ENCODE measurements around the gene PACS2. TPM values are rescaled to one million over a fixed set of nuclear protein-coding genes. Genes with fewer than 3 reads are reported as not detected.

PACS2 gene
- total RNA-seq, 1 experiment from 2014 or later = 100 TPM

GRCh38 chr14:105374389-105374788, 59.8 kb downstream of the PACS2 start:
- H3K4me3 Mint-ChIP-seq = no peak overlapping the region
- POLR2A ChIA-PET = no interaction called here
- TF ChIP-seq SP1 (CRISPR knock-in tag; conservative IDR thresholded peaks at IDR 0.05) (no peak), NR1H2 (CRISPR knock-in tag; IDR thresholded peaks at IDR 0.05) (no peak)
- no peak for ATAC-seq
- no peak overlapping the region for H3K27ac Mint-ChIP-seq
- peaks cover 30% of the 10 kb centered on the region for H3K36me3 Mint-ChIP-seq
- peaks cover 11% of the 10 kb centered on the region for H3K4me1 Mint-ChIP-seq
- DNase-seq (ENCODE audit: low spot score) = no peak
- peaks cover 11% of the 10 kb centered on the region for H3K9me3 Mint-ChIP-seq
- peaks cover 15% of the 10 kb centered on the region for H3K27me3 Mint-ChIP-seq (ENCODE audit: low read depth)
- CTCF ChIA-PET = interaction anchor here (0.5 to 1.3 kb wide), 3 partner anchors 106 to 289 kb away, joined by 3 to 5 read pairs (median 3); no protein-coding TSS in a partner anchor

- Mint-ChIP-seq H3K27me3 (ENCODE audit: low read depth) (peaks cover 15% of the 10 kb centered on the region), H3K4me1 (peaks cover 11% of the 10 kb centered on the region), H3K27ac (no peak overlapping the region), H3K9me3 (peaks cover 11% of the 10 kb centered on the region), H3K36me3 (peaks cover 28% of the 10 kb centered on the region), H3K4me3 (no peak overlapping the region)
- POLR2A ChIA-PET = no interaction called here
- TF ChIP-seq MYBL2 (CRISPR knock-in tag; IDR thresholded peaks at IDR 0.05) (no peak), NR2C2 (CRISPR knock-in tag; IDR thresholded peaks at IDR 0.05) (no peak), PRDM15 (CRISPR knock-in tag; IDR thresholded peaks at IDR 0.05) (no peak), TEAD4 (CRISPR knock-in tag; IDR thresholded peaks at IDR 0.05) (no peak), SMAD3 (CRISPR knock-in tag; IDR thresholded peaks at IDR 0.05; ENCODE audit: borderline replicate concordance) (no peak), NFYB (CRISPR knock-in tag; conservative IDR thresholded peaks at IDR 0.05; ENCODE audit: low read depth) (no peak), ZNF416 (CRISPR knock-in tag; IDR thresholded peaks at IDR 0.05) (no peak), KAT7 (CRISPR knock-in tag; IDR thresholded peaks at IDR 0.05; ENCODE audit: borderline replicate concordance) (no peak), IRF1 (CRISPR knock-in tag; IDR thresholded peaks at IDR 0.05) (no peak), ZNF512 (CRISPR knock-in tag; IDR thresholded peaks at IDR 0.05; ENCODE audit: borderline replicate concordance) (no peak), E2F4 (CRISPR knock-in tag; IDR thresholded peaks at IDR 0.05; ENCODE audit: borderline replicate concordance, low read depth) (no peak)
- TF ChIP-seq, protein P1, sequence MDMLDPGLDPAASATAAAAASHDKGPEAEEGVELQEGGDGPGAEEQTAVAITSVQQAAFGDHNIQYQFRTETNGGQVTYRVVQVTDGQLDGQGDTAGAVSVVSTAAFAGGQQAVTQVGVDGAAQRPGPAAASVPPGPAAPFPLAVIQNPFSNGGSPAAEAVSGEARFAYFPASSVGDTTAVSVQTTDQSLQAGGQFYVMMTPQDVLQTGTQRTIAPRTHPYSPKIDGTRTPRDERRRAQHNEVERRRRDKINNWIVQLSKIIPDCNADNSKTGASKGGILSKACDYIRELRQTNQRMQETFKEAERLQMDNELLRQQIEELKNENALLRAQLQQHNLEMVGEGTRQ (CRISPR knock-in tag; IDR thresholded peaks at IDR 0.05) = no peak
- TF ChIP-seq, protein P2, sequence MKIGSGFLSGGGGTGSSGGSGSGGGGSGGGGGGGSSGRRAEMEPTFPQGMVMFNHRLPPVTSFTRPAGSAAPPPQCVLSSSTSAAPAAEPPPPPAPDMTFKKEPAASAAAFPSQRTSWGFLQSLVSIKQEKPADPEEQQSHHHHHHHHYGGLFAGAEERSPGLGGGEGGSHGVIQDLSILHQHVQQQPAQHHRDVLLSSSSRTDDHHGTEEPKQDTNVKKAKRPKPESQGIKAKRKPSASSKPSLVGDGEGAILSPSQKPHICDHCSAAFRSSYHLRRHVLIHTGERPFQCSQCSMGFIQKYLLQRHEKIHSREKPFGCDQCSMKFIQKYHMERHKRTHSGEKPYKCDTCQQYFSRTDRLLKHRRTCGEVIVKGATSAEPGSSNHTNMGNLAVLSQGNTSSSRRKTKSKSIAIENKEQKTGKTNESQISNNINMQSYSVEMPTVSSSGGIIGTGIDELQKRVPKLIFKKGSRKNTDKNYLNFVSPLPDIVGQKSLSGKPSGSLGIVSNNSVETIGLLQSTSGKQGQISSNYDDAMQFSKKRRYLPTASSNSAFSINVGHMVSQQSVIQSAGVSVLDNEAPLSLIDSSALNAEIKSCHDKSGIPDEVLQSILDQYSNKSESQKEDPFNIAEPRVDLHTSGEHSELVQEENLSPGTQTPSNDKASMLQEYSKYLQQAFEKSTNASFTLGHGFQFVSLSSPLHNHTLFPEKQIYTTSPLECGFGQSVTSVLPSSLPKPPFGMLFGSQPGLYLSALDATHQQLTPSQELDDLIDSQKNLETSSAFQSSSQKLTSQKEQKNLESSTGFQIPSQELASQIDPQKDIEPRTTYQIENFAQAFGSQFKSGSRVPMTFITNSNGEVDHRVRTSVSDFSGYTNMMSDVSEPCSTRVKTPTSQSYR (CRISPR knock-in tag; IDR thresholded peaks at IDR 0.05) = no peak
- TF ChIP-seq, protein P3, sequence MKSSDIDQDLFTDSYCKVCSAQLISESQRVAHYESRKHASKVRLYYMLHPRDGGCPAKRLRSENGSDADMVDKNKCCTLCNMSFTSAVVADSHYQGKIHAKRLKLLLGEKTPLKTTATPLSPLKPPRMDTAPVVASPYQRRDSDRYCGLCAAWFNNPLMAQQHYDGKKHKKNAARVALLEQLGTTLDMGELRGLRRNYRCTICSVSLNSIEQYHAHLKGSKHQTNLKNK (CRISPR knock-in tag; IDR thresholded peaks at IDR 0.05) = no peak
- no peak for DNase-seq (ENCODE audit: low spot score)
- CTCF ChIA-PET = interaction anchor here (0.7 to 2.5 kb wide), 5 partner anchors 11 to 180 kb away, joined by 4 to 11 read pairs (median 5); partner anchors contain the start of gene CRIP1
- no peak for ATAC-seq
These were observed 61.1 kb downstream of the PACS2 start for GRCh38 chr14:105375635-105376057.
